Activated gamma-delta T cell treated with anti-CD3 and anti-CD28 coated beads, Interleukin-2, amount 50 U/mL, for 16 hours (primary cell): ENCODE results near the gene P2RX6.

Experiments used
- DNase-seq: peaks from one replicate; pipeline ENCODE4 v3.0.0-alpha.2; 2020; ENCODE audit warnings: low read depth

Gene P2RX6

DNA sequence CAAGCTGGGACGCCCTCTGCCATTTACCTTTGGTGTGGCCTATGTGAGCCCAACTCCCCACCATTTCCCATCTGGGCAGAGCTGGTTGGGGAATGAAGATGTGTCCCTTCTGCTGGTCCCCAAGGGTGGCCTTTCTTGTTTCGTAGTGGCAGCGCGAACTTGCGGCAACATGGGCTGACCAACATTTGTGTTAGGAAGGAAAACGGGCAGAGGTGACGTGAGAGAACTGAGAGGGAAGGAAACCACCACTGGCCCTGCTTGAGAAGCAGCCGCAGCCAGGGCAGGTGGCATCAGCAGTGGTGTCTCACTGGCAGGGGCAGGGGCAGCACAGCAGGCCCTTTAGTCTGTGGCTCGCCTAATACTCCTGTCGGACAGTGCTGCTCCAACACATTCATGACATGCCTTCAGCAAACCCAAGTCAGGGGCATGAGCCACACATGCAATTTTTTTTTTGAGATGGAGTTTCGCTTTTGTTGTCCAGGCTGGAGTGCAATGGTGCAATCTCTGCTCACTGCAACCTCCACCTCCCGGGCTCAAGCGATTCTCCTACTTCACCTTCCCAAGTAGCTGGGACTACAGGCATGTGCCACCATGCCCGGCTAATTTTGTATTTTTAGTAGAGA, 60.7 kb downstream of the P2RX6 start:
- no peak for DNase-seq

- DNase-seq: no peak
Observed at GRCh38 chr22:21076912-21077625, 62.1 kb downstream of the P2RX6 start.
